Measurements from ENCODE around the gene PIP5K1A. TPM values are rescaled to one million over a fixed set of nuclear protein-coding genes. Genes with fewer than 3 reads are reported as not detected.

Gene PIP5K1A
- polyA plus RNA-seq, 1 of the 3 experiments (the other 2 are of a cell fraction): 66.0 TPM

GRCh38 chr1:151164732-151165280 is 33.5 kb upstream of the PIP5K1A start (continued):
- no peak for TF ChIP-seq GATA2 (CRISPR knock-in tag; IDR thresholded peaks at IDR 0.05)
- no peak for TF ChIP-seq TAF1 (IDR thresholded peaks at IDR 0.05; ENCODE audit: borderline replicate concordance, low read depth, low read length)
- TF ChIP-seq USF2 (IDR thresholded peaks at IDR 0.05; ENCODE audit: borderline replicate concordance, low read depth, low read length): no peak
- no peak for TF ChIP-seq NFIC (IDR thresholded peaks at IDR 0.05; ENCODE audit: borderline replicate concordance)
- TF ChIP-seq ZBTB33 (IDR thresholded peaks at IDR 0.05; ENCODE audit: borderline replicate concordance, low read depth): no peak

GRCh38 chr1:151165281-151165737 is 33.0 kb upstream of the PIP5K1A start:
- H3K4me3 ChIP-seq (ENCODE audit: low read depth in 2 of 2, low read length in 1 of 2): peak overlapping the region; percentile 84 to 86
- no peaks in the 10 kb centered on the region for H3K9me3 ChIP-seq
- H2AFZ ChIP-seq (ENCODE audit: low read depth): peak overlapping the region; percentile 89
- peak overlapping the region; percentile 95 for H3K4me2 ChIP-seq
- peaks cover 17 to 35% of the 10 kb centered on the region in 2 experiments for H3K36me3 ChIP-seq (replicated peaks in 1 of 2; ENCODE audit: control insufficient read depth in 1 of 2, insufficient read depth in 2 of 2, low read length in 1 of 2)
- no peaks in the 10 kb centered on the region for H4K20me1 ChIP-seq (ENCODE audit: insufficient read depth)
- H3F3A ChIP-seq (replicated peaks; ENCODE audit: insufficient read depth): no peaks in the 10 kb centered on the region
- no peaks in the 10 kb centered on the region for H3K9me2 ChIP-seq
- TF ChIP-seq POLR2AphosphoS5 (IDR thresholded peaks at IDR 0.05; ENCODE audit: low read depth, low read length) (peak; percentile 33; the same call in 1 of the 2 replicates), PBX3 (IDR thresholded peaks at IDR 0.05) (no peak)
- peak overlapping the region; percentile 83 for H3K9ac ChIP-seq
- peaks cover 4 to 15% of the 10 kb centered on the region in 2 experiments; a peak in 2 of 4 replicates for H3K4me1 ChIP-seq (ENCODE audit: control insufficient read depth in 1 of 2, insufficient read depth in 2 of 2, low read depth in 1 of 2, low read length in 1 of 2)
- POLR2A ChIA-PET: interaction anchor here (0.9 kb wide), 1 partner anchor 24 kb away, joined by 4 read pairs; the partner anchor contains the start of gene VPS72
- DNase-seq: peak; percentile 67
- WGBS (ENCODE audit: low lambda C conversion rate): 3% methylated on average over 14 of the region's 15 CpGs
- H3K27ac ChIP-seq (ENCODE audit: low read depth in 2 of 2, low read length in 1 of 2): peak overlapping the region; percentile 63 to 92; a peak in 3 of 4 replicates
- no peaks in the 10 kb centered on the region for H3K27me3 ChIP-seq (ENCODE audit: insufficient read depth)
- CTCF ChIA-PET: interaction anchor here (0.7 to 1.8 kb wide), 8 partner anchors 9 to 176 kb away, joined by 3 to 12 read pairs (median 4); partner anchors contain the start of genes CDC42SE1, GABPB2, TMOD4 and TNFAIP8L2
- peaks cover 40% of the 10 kb centered on the region for H3K79me2 ChIP-seq (ENCODE audit: insufficient read depth)

Measured in SK-N-SH (cell line).